ENCODE measurements around the gene CYP2J2.
"Not testable (repeated sequence)": the region's sequence is repeated elsewhere in the genome, so short reads cannot be mapped to it uniquely, and the experiment has no call there.

Gene CYP2J2

GRCh38 chr1:59857679-59858354 is 68.8 kb downstream of the CYP2J2 start:
- DNase-seq = no peak

GRCh38 chr1:59856725-59857338 is 69.7 kb downstream of the CYP2J2 start:
- DNase-seq = no peak

DNA sequence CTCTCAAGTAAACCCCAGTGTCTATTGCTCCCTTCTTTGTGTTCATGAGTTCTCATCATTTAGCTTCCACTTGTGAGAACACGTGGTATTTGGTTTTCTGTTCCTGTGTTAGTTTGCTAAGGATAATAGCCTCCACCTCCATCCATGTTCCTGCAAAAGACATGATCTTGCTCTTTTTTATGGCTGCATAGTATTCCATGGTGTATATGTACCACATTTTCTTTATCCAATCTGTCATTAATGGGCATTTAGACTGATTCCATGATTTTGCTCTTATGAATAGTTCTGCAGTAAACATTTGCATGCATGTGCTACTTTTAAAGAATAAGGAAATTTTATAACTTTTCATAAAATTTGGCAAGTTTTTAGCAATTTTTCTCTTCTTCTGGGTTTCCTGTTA is 71.3 kb downstream of the CYP2J2 start:
- not testable (repeated sequence) for DNase-seq

GRCh38 chr1:59852117-59852516 is 74.5 kb downstream of the CYP2J2 start:
- no peak for DNase-seq

DNA sequence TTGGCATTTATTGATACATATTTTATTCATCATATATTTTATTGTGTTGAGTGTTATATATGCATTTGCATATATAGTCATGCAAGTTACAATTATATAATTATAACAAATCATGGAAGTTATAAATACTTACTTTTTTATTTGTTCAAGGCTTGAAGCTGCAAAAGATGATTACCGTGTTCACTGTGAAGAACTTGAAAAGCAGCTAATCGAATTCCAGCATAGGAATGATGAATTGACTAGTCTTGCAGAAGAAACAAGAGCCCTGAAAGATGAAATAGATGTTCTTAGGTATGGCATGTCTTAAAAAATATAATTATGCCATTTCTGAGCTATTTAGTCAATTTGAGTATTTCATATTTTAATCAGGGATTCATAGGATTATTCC is 79.7 kb downstream of the CYP2J2 start:
- no peak for DNase-seq

- no peak for DNase-seq
Measured at GRCh38 chr1:59846209-59846894, 80.2 kb downstream of the CYP2J2 start.

DNA sequence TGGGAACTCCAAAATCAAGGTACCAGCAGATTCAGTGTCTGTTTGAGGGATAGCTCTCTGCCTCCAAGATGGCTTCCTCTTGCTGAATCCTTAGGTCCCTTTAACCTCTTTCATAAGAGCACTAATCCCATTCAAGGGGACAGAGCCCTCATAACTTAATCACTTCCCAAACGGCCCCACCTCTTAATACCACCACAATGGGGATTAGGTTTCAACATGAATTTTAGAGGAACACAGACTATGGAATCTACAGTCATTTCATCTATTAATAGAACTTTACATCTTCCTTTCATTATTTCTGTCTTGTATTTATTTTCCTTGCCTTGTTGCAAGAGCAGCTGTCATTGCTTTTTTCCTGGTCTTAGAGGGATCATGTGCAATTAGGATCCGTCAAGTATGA is 81.5 kb downstream of the CYP2J2 start:
- DNase-seq = no peak
